Fibroblast of skin of scalp (primary cell): ENCODE results near the gene BEST4. TPM values are rescaled to one million over a fixed set of nuclear protein-coding genes. Genes with fewer than 3 reads are reported as not detected.
"Not testable (repeated sequence)": the region's sequence is repeated elsewhere in the genome, so short reads cannot be mapped to it uniquely, and the experiment has no call there.

ENCODE experiments used
- DNase-seq: peaks from one replicate; pipeline ENCODE4 v3.0.0-alpha.2; 2013
- polyA plus RNA-seq, 2 experiments: library from polyadenylated mRNA; unstranded; fragments of 120-200 nt; gene quantifications; one replicate each; pipeline ENCODE4 v1.2.1, GENCODE V29; 2013; ENCODE audit not compliant: insufficient read length in 2 of 2

The BEST4 gene
- polyA plus RNA-seq (2013, experiment 1 of 2; ENCODE audit: insufficient read length) = 0.11 TPM
- polyA plus RNA-seq (2013, experiment 2 of 2; ENCODE audit: insufficient read length) = 0.17 TPM

DNA sequence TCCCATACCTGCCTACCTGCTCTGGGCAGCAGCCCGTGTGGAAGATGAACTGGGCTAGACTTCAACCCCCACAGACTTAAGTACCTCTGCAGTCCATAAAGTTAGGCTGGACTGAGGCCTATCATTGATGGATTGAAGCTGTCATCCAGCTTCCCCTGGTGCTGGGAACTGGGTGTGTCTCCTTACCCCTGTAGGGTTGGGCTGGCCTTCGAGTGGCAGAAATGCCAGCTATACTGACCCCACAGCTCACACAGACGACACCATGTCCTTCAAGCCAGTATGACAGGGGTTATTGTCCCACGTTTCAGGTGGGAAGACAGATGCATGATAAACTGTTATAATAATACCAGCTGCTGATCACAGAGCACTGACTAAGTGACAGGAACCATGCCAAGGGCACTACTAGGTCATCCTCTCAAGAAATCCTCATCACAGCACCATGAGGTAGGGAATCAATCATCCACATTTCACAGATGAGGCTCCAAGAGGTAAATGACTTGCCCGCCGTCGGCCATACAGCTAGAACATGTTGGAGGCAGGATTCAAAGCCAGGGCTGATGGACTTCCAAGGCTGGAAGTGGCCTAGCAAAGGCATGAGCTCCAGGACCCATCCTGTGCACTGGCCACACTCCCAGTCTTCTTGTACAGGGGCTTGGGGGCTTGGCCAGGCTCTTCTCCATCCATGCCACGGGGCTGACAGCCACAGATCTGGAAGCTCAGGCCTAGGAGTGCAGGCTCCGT is at the start of gene BEST4:
Gene BEST4, minus strand, starts transcription at position 51 of the 741 bp plus-strand sequence. CDS start 465 bp downstream, outside the sequence.
- no peak for DNase-seq

DNA sequence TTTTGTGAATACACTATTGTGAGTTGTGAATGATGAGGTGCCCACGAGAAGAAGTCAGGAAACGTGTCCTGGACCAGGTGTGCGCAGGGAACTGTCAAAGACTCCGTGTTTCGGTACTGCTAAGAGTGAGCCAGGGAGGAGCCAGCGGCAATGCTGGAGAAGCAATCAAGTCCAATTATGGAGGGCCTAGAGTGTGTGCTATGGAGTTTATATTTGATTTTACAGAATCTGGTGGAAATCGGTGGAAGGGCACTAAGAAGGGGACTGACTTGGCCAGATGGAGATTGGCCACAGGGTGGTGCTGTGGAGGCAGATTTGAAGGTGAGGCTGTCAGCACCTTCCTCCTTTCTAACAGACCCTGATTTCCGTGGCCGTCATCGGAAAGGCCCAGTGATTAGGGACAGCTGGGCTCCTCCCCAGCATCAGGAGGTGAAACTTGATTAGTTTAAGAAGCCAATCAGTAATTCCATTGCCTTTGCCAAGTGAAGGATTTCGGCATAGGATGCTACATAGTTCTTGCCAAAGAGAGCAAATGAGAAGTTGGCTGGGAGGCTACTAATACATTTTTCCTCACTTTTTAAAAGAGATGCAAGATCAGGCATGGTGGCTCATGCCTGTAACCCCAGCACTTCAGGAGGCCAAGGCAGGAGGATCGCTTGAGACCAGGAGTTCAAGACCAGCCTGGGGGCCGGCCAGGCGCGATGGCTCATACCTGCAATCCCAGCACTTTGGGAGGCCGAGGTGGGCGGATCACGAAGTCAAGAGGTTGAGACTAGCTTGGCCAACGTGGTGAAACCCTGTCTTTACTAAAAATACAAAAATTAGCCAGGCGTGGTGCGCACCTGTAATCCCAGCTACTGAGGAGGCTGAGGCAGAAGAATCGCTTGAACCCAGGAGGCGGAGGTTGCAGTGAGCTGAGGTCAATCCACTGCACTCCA is 48.0 kb upstream of the BEST4 start:
- peak; percentile 75 for DNase-seq

DNA sequence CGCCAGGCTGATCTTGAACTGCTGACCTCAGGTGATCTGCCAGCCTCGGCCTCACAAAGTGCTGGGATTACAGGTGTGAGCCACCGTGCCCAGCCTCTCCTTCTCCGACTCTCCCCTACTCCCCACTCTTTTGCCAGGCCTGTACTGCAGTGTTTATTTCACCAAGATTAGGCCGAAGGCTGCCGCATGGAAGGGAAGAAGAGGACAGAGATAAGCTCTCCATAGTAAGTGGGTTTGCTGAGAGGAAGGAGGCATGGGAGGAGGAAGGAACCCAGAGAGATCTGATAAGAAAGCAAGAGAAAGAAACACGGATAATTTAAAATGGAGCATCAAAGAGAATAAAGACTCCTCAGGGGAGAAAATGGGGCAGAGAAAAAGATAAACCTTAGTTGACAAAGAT is 46.4 kb upstream of the BEST4 start:
- DNase-seq = no peak

DNA sequence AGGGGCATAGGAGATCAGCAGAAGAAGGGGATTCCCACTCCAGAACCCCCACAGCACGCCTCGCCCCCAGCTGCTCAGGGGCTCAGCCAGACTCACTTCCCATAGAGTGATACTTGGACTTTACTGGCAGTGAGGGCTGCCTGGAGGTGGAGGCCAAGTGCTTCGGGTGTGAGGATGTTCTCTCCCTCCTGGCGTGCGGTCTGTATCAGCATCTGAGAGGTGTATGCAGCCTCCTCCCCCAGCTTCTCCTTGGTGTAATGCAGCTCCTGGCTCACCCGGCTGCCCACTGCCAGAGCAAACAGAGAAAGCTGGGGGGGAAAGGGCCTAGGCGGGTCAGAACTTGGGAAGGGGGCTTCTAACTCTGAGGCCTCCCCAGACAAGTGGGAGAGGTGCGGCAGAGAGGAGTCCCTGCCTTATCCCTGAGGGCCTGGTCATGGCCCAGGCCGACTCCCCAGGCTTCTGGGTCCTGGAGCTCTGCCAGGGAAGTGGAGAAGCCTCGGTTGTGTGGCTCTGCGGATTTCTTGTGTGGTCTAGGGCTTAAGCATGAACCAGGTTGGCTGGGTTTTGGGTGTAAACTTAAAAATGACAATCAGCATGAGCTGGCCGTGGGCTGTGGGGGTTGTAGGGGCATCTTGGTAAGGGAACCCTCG is 44.2 kb upstream of the BEST4 start:
- DNase-seq = no peak

DNA sequence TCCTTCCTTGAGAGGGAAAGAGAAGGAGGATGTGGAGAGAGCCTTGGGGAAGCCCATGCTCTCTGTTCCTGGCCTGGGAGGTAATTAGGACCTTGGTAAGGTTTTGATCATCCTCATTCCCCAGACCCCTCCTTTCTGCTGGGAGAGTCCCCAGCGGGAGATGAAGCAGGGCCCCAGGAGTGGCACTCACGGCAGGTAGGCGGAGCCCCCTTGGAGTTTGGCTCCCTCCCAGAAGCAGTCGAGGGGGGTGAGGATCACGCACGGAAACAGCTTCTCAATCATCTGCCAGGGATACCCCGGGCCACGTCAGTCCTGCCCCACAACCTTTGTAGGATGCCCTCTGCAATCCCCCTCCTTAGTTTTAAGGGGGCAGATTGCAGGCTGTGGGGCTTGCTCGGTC is 43.5 kb upstream of the BEST4 start:
- no peak for DNase-seq

DNA sequence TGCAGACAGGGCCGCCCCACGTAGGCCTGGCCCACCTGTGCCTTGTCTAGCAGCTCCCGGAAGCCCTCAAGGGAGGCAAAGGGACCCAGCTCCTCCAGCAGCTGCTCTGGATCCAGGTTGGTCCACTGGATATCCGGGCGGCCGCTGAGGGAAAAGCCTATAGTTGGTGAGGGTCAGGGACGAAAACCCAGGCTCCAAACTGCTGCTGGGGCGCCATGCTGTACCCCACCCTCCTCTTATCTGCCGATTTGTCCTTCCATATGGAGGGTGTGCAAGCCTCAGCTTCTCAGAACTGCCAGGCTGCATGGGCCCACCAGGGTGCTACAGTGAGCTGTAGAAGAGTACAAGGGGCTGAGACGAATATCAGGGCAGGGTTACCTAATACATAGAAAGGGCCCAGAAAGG is 42.9 kb upstream of the BEST4 start:
- DNase-seq = no peak

DNA sequence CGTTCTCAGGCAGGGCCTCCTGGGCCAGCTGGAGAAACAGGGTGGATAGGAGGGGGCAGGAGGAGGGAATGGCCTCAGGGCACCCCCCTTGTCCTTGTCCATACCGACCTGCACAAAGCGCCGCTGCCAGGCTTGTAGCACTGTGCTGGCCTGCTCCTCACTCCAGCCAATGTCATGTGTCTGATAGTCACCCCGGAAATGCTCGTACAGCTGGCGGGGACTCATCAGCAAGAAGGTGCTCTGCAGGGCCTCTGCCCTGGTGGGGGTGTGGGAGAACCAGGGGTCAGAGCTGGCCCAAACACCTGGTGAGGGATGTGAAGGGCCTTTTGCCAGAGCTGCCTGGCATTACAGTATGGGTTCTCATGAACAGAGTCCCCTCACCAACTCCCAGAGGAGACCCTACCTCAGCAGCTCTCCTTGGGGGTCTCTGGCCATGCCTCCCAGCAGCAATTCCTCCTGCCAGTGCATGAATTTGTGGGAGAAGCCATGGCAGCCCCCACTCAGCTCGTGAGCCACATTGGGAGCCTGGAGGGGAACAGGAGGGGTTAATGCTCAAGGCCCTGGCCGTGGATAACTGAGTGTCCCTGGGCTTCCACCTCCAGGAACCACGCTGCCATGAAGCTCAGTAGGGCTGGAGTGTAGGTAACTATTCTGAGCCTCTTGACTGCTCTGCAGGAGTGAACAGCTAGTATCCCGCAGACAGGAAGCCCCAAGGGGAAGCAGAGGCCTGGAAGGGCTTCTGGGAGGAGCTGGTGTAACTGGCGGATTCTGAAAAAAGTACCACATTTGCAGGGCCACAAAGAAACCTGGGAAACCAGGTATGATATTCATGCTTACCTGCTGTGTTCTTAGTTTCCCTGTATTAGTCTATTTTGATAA is 41.8 kb upstream of the BEST4 start:
- no peak for DNase-seq

DNA sequence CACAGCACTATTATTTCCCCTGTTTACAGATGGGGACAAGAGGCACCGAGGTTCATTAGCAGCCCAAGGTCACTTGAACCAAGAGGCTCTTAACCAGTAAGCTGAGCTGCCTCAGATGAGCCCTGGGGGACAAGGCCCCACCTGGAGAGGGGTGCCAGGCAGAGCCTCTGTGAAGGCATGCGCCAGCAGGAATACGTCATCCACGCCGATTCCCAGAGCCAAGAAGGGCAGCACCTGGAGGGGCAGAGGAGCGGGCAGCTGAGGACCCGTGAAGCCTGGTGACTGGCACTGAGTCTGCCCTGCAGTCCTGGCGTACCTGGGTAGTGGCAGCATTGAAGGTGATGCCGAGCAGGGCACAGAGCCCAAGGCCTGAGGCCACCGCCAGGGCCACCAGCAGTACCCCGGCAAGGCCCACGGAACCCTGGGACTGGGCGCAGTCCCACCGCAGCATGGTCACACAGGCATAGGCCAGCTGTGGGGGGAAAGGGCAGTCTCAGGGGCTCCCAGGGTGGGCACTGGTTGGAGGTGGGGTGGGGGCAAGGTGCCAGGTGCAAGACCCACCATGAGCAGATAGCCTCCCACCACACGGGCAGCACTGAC is 41.0 kb upstream of the BEST4 start:
- DNase-seq = no peak

DNA sequence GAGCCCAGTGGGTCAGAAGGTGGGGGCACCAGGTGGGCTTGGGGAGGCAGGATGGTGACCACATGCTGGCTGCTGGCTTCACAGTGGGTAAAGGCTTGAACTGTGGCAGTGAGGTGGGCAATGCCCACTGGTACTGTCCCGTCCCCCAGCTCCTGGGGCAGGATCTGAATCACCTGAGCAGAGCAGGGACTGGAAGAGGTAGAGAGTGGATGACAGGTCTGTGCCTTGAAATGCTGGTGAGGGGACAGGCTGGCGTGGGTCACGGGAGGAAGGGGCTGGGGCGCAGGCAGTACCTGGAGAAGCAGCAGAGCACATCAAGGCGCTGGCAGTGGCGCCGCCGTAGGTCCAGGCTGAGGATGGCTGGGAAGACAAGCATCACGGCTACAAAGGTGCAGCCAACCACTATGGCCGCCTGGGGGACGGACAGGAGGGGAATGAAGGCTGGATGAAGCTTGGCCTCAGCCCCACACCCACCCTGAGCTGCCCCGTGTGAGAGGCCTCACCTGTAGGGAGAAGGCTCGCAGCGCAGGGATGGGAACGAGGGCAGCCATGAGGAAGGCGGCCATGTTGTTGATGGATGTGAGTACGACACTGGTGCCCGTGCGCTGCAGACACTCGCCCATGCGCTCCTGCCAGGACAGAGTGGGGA is 40.2 kb upstream of the BEST4 start:
- DNase-seq = no peak

DNA sequence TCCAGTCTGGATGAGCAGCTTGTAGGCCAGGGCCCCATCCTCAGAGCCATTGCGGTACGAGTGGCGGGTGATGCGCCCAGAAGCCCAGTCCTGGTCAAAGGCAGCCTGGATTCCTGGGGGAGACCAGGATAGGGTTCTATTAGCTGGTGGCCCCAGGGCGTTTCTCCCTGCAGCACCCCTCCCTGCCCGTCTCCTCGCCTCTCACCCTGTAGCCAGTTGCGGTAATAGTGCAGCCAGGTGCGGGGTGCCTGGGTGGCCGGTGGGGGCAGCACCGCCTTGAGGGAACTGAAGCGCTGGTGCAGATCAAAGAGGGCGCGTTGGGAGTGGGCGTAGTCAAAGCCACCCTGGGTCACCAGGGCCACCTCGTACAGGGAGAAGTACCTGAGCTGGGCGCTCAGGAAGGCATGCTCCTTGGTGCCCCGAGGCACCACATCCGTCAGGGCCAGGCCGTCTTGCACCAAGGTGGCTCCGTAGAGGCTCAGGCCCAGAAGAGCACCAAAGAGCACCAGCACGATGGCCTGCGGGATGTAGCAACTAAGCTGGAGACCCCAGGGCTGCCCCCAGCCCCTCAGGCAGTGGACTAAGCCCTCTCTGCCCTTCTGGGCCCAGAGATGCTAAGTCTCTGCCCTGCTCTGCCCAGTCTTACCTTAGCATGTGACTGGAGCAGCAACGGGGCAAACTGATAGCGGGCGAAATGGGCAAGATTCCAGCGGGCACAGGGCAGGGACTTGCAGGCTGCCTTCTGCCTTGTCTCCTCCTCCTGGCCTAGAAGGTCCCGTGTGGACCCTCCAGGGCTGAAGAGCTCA is 39.4 kb upstream of the BEST4 start:
- DNase-seq = no peak

DNA sequence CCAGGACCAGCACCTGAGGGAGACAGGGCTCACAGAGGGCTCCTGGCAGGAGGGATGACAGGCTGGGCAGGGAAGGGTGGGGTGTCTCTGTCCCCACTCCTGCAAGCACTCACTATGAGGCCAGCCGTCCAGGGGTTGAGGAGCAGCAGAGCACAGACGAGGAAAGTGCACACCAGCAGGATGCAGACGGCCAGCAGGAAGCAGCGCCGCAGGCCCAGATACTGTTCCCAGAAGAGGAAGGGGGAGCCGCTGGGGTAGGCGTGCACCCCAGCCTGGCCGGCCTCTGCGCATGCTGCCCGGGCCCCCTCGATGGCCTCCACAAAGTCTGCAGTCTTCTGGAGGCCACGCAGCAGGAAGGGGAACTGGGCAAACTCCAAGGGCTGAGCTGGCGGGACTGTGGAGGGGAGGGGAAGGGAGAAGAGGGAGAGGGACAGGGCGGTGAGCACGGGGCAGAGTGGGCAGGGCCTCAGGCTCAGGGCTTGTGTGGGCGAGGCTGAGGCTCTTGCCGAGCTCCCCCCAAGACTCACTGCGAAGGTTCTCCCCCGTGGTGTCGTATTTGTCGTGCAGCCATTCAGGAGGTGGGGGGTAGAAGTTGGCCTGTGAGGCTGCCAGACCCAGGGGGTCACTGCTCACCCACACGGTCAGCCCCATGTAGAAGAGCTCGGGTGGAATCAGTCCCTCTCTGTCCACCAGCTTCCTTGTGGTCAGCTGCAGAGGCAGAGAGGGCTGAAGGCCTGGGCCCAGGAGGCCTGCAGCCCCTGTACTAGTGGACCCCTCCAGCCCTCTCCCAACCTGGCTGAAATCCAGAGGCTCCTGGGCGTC is 38.6 kb upstream of the BEST4 start:
- DNase-seq = no peak

DNA sequence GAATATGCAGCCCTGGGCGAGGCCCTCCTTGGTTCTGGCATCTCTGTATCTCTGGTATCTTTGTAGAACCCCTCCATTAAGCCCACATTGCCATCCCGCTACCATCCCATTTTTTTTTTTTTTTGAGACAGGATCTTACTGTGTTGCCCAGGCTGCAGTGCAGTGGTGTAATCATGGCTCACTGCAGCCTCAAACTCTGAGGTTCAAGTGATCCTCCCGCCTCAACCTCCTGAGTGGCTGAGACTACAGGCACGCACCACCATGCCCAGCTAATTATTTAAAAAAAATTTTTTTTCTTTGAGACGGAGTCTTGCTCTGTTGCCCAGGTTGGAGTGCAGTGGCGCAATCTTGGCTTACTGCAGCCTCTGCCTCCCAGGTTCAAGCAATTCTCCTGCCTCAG is 36.4 kb upstream of the BEST4 start:
- not testable (repeated sequence) for DNase-seq

DNA sequence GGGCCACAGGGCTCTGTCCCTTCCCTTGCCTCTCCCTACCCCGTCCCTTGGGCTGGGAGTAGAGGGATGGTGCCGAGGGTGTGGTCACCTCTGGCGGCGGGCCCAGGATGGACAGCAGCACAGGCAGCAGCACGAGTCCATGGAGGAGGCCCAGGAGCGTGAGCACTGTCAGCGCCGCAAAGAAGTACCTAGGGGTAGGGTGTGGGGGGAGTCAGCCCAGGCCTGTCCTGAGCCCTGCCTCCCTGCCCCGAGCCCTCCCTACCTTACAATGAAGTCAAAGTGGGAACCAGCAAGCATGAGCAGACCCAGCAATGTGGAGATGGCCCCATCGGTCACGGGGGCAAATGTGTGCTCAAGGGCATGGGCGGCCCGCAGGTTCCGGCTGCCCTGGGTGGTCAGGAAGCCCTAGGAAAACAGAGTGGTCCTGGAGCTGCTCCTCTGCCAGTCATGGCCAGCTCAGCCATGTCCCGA is 35.0 kb upstream of the BEST4 start:
- no peak for DNase-seq

DNA sequence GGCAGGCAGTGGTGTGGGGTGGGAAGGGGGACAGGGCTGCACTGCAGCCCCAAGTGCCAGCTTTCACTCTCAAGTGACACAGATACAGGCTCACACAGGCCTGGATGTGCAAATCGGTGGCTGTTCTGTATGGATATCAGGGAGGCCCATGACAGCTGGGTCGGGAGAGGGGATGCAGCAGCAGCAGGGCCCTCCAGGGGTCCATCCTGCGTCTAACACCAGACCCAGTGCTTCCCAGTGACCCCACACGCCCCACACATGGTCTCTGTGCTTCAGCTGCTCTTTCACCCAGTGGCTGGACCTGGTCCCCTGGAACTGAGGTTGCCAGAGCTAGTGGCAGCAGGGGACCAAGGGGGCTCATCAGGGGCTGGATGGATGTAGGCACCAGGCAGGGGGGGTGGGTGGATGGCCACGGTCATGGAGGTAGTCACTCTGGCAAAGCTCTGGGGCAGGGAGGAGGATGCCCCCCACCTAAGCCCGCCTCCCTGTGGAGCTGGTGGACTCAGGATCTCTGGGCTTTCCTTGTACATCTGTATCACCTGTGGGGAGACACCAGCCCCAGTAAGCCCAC is 34.2 kb upstream of the BEST4 start:
- no peak for DNase-seq

DNA sequence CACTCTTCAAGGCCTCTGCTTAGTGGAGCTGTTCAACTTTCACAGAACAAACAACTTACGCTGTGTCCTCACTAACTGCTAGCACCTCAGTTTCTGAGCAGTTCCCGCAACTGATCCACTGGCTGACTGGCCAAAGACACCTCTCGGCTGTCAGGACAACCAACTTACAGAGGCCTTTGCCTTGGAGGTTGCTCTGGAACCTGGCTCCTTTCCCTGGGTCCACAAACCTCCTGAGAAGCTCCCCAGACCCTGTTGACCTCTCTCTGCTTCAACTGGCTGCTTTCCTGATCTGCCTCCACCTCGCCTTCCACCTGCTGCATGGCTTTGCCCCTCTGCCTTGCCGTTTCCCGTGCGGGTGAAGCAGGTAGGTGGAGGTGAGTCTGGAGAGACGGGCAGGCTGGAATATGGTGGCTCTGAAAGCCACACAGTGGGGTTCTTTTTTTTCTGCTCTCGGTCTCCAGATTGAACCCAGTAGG is 33.3 kb upstream of the BEST4 start:
- DNase-seq = no peak

DNA sequence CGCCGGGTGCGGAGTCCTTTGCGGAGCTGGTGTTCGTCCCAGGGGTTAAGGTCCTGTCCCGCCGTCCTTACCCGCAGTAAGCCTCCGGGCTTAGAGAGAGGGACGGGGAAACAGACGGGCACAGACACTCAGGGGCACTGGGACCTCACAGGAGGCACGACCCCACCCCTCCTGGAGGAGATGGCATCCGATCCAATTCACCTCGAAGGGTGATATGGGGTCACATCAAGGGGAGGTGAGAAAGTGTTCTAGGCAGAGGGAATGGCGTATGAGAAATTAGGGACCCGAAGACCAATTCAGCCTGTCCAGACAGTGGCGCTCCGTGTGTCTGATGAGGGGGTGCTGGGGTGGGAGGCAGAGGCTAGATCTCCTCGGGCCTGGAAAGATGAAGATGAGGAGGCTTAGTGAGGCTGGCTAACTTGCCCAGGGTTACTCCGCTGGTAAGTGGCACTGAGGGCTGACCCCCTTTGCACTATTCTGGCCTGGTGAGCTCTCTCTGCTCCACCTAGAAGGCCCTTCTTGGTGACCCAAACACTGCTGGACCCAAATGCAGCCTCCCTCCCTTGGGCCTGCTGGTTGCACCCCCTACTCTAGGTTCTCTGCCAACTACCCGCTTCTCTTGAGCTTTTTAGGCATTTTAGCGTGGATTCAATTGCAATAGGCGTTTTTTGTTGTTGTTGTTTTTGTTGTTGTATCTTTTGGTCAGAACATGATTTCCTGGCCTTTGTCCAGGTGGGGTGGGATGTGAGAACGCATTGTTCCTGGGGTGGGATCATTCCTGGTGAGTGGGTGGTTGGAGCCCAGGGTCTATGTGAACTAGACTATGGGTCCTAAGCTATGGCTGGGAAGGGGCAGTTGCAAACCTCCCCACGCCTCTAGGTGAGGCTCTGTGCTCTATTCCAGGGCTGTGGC is 32.6 kb upstream of the BEST4 start:
- DNase-seq = no peak

DNA sequence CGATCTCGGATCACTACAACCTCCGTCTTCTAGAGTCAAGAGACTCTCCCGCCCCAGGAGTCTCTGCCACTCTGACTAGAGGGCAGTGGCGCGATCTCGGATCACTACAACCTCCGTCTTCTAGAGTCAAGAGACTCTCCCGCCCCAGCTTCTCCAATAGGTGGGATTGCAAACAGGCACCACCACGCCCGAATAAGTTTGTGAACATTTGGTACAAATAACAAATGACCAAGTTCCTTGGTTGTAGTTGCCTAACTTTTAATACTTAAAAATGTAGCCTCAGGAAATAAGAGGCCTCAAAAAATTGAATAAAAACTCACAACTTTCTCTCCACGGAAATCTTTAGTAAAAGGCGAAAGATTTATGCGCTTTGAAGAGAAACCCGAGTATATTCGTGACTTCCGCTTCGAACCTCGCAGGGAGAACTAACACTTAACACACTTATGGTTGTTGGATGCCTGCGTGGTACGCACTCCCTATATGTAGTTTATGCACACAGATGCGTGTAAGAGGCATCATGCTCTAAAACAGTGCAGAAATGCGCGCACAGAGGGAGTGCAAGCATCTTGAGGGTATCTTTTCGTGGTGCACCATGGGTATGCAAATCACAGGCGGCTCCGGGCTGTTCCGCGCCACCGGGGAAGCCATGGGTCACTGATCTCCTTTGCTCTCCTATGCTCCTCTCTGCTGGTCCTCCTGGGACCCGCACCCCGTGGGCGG is 31.8 kb upstream of the BEST4 start:
- DNase-seq = peak; percentile 98
